ENCODE results near the gene PIGS. TPM values are rescaled to one million over a fixed set of nuclear protein-coding genes. Genes with fewer than 3 reads are reported as not detected.

PIGS gene
- total RNA-seq, 1 experiment from 2014 or later: 48.9 TPM

DNA sequence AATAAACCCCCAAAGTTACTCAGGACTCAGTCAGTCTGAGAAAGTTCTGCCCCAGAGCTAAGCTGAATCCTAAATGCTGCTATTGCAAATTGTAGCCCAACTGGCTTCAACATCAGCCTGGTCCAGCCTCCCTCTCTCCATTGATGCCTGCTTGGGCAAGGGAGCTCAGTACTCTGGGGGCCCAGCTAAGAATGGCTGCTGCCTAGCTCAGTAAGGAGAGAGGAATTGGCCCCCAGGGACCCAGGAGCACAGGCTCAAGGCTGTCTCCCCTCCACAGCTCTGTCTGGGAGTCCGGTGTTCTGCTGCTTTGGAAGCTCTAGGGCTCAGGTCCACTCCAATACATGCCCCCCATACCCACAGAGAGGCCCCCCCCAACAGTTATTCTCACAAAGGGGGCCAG is 20.5 kb downstream of the PIGS start:
- no peak for DNase-seq (ENCODE audit: low spot score)

- no peak for DNase-seq (ENCODE audit: low spot score)
Measured at GRCh38 chr17:28549236-28550132, 21.8 kb downstream of the PIGS start.

- no peak for DNase-seq (ENCODE audit: low spot score)
Measured at GRCh38 chr17:28548417-28549130, 22.8 kb downstream of the PIGS start.

- peak; percentile 83 for DNase-seq (ENCODE audit: low spot score)
Measured at GRCh38 chr17:28547623-28548416, 23.5 kb downstream of the PIGS start.

DNA sequence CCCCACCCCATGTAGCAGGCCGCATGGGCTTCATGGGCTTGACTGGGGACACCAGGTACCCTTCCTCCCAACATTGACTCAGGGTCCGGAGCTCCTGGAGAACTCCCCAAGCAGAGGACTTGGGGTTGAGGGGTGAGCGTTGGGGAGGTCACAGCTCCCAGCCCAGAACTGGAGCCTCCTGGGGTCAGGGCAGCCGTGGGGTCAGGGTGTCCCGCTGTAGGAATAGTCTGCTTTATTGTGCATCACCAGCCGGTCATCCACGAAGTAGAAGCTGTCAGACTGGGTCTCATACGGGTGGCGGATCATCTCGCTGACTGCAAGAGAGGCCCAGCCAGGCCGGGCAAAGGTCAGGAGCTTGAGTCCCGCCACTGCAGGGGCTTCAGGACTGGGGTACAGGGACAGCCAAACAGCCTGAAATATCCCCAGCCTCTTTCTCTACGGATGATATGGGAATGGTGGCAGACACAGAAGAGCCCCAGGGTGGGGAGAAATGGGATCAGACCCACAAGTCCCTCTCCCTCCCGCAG is 24.2 kb downstream of the PIGS start:
- no peak for DNase-seq (ENCODE audit: low spot score)

DNA sequence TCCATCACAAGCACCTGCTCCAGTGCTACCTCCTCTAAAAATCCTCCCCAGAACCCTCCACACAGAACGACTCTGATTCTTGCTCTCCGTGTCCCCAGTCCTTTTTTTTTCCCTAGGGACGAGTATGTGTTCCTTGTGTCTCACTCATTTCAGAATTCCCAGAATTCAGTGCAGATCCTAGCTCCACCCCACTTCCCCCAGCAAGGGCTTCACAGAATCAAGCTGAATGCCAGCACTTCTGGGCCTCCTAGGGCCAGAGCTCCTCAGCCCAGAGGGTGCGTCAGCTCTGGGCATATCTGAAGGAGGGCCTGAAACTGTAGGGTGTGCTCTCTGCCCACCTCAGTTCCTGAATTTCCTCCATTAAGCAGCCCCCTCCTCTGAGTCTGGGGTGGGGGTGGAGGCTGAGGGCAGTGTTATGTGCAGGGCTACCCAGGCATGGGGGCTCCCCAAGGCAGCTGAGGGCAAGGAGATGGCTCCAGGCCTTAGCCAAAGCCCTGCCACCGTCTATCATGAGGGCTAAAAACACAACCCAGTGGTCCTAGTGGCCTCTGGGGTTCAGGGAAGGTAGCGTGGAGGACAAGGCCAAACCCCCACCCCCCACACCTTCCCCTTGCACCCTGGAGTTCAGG is 25.4 kb downstream of the PIGS start:
- no peak for DNase-seq (ENCODE audit: low spot score)

DNA sequence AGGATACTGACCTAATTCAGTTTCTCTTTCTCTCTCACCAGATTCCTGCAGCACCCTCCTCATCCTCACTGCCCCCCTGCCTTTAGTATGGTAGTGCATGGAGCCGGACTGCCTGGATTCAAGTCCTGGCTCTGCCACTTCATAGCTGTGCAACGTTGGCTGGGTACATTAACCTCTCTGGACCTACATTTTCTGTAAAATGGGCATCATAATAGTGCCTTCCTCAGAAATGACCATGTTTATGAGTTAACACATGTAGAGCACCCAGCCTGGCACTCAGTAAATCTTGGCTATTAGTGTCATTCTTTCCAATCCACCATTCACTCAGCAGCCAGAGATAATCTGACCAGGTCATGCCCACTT is 26.2 kb downstream of the PIGS start:
- no peak for DNase-seq (ENCODE audit: low spot score)

GRCh38 chr17:28544402-28545140 is 26.8 kb downstream of the PIGS start:
- DNase-seq (ENCODE audit: low spot score): no peak

DNA sequence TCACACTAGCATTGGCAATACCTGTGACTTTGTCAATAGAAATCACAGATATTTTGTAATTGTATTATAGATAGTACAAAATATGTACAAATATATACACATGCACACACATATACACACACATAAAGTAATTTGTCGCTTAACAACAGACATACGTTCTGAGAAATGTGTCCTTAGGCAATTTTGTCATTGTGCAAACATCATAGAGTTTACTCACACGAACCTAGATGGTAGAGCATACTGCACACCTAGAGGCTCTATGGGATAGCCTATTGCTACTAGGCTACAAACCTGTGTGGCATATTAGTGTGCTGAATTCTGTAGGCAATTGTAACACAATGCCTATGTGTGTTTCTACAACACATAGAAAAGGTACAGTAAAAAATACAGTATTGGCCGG is 29.9 kb downstream of the PIGS start:
- DNase-seq (ENCODE audit: low spot score): no peak

DNA sequence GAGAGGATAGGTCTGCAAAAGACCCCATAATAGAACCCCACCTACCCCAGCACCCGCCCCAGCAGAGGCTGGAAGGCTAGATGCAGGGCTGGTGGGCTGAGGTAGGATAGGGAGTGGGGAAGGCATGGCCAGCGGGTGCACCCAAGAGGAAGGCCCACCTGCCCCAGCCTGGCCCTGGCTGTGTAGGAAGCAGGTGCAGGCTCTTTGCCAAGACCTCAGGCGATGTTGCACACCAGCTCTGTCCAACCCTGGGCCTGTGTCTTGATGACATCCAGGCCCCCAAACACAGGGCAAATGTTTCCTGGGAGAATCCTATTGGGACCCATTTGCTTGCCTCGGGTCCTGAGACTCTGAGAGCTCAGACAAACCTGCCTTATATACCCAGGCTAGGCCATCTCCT is 31.1 kb downstream of the PIGS start:
- no peak for DNase-seq (ENCODE audit: low spot score)

GRCh38 chr17:28538296-28538895 is 32.9 kb downstream of the PIGS start:
- DNase-seq (ENCODE audit: low spot score): no peak

GRCh38 chr17:28537219-28537610 is 34.1 kb downstream of the PIGS start:
- DNase-seq (ENCODE audit: low spot score): no peak

- no peak for DNase-seq (ENCODE audit: low spot score)
Measured at GRCh38 chr17:28536532-28537218, 34.6 kb downstream of the PIGS start.

DNA sequence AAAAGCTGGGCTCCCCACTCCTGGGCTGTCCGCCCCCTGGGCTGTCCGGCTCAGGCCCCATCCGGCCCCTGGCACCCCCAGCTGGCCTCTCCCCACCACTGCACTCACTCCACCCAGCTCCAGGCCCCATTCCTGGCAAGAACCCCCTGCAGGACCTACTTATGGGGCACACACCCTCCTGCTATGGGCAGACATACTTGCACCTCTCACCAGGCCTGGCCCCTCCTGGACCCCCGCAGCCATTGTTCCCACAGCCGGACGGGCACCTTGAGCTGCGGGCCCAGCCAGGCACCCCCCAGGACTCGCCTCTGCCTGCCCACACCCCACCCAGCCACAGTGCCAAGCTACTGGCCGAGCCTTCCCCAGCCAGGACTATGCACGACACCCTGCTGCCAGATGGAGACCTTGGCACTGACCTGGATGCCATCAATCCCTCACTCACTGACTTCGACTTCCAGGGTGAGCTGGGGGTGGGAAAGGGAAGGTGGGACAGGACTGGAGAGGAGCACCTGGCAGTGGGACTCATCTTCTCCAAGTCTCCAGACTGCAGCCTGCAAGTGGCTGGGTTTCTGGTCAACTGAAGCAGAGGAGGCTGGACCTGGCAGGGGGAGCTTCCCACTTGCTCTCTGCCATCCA is 36.5 kb downstream of the PIGS start:
- no peak for DNase-seq (ENCODE audit: low spot score)

DNA sequence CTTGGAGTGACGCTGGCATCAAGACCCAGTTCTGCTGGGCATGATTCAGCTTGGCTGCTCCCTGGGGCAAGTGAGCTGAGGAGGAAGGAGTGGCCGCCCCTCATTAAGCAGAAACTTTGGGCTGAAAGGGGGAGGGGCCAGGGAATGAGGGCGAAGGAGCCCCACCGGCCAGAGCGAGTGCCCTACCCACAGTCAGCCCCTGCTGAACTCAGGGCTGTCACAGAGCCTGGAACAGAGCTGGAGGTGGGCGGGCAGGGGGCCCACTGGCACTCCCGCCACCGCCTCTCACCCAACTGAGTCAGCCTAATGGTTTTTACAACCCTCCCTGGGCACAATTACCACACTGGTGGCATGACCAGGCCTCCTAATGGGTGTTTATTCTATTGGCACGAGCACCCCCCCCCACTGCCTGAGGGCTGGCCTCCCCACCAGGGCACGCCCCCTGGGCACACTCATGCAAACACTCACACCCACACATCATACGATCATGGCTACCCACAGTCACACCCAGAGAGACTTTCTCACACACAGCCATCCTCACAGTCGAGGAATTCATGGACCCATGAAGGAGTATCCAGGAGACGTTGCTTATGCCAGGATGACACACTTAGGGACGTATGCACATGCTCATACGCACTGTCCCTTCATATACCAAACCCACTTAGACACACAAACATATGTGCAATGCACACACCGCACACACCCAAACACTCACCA is 38.1 kb downstream of the PIGS start:
- DNase-seq (ENCODE audit: low spot score): no peak

GRCh38 chr17:28532050-28532960 is 39.0 kb downstream of the PIGS start:
- DNase-seq (ENCODE audit: low spot score): peak; percentile 39

- no peak for DNase-seq (ENCODE audit: low spot score)
Measured at GRCh38 chr17:28530926-28531325, 40.4 kb downstream of the PIGS start.

DNA sequence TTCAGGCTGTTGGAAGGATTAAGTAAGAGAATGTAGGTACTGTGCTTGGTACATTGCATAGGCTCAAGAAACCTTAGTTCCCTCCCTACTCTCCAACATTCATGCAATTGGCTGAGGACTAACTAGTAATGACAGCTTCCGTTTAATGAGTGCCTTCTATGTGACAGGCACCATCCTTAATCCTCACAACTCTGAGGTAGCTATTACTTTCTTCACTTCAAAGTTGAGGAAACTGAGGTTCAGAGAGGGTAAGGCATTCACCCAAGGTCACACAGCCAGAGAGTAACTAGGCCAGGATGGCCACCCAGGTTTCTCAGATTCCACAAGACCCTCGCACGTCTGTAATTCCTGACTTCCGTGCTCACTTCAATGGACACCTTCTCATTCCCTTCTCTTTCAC is 41.1 kb downstream of the PIGS start:
- no peak for DNase-seq (ENCODE audit: low spot score)
